Measurements from ENCODE around the gene FBXO27.

Gene FBXO27

GRCh38 chr19:39032063-39032918 lies at the start of gene FBXO27:
TSS of gene FBXO27 (minus strand) at chr19:39032549. CDS start at chr19:39032227, 322 bp downstream.
- Histone ChIP-seq H3K9ac (ENCODE audit: low read length) (peak within 1 kb of the TSS; percentile 95), H3K4me3 (ENCODE audit: low read length) (peak within 1 kb of the TSS; percentile 91), H3K36me3 (replicated peaks; ENCODE audit: low read depth, low read length) (peaks cover 14% of the 10 kb centered on the region), H3K4me1 (ENCODE audit: low read length) (peaks cover 23% of the 10 kb centered on the region), H2AFZ (ENCODE audit: low read depth, low read length) (peak within 1 kb of the TSS; percentile 39; the same call in 1 of the 2 replicates), H3K27ac (ENCODE audit: low read length) (peak within 1 kb of the TSS; percentile 53), H3K9me3 (ENCODE audit: insufficient read depth, low read length) (peaks cover 4% of the 10 kb centered on the region; the same call in 1 of the 2 replicates), H3K4me2 (ENCODE audit: low read length) (peak within 1 kb of the TSS; percentile 100), H3K27me3 (ENCODE audit: low read depth, low read length) (no peaks in the 10 kb centered on the region), H4K20me1 (ENCODE audit: insufficient read depth, low read length) (no peaks in the 10 kb centered on the region), H3K79me2 (ENCODE audit: low read length) (peaks cover 10% of the 10 kb centered on the region; the same call in 1 of the 2 replicates)
- no peak for TF ChIP-seq EZH2phosphoT487 (IDR thresholded peaks at IDR 0.05; ENCODE audit: low read depth)

- H3K4me1 ChIP-seq (ENCODE audit: low read length), result peaks cover 4% of the 10 kb centered on the region; the same call in 1 of the 2 replicates
Observed at GRCh38 chr19:39080431-39080830, 48.1 kb upstream of the FBXO27 start.

GRCh38 chr19:39078436-39079200 lies 46.3 kb upstream of the FBXO27 start:
- no peak for TF ChIP-seq CTCF (IDR thresholded peaks at IDR 0.05; ENCODE audit: low read depth, low read length)
- TF ChIP-seq EZH2phosphoT487 (IDR thresholded peaks at IDR 0.05; ENCODE audit: low read depth), result no peak
- H3K9ac ChIP-seq (ENCODE audit: low read length), result no peak overlapping the region

More at GRCh38 chr19:39080431-39080830, 48.1 kb upstream of the FBXO27 start:
- no peak overlapping the region for H3K4me2 ChIP-seq (ENCODE audit: low read length)
- H3K79me2 ChIP-seq (ENCODE audit: low read length), result no peaks in the 10 kb centered on the region
- no peak overlapping the region for H3K9ac ChIP-seq (ENCODE audit: low read length)
- no peak for TF ChIP-seq CTCF (IDR thresholded peaks at IDR 0.05; ENCODE audit: low read depth, low read length)
- TF ChIP-seq EZH2phosphoT487 (IDR thresholded peaks at IDR 0.05; ENCODE audit: low read depth), result no peak
- no peaks in the 10 kb centered on the region for H3K9me3 ChIP-seq (ENCODE audit: insufficient read depth, low read length)
- no peak overlapping the region for H2AFZ ChIP-seq (ENCODE audit: low read depth, low read length)
- no peaks in the 10 kb centered on the region for H3K36me3 ChIP-seq (replicated peaks; ENCODE audit: low read depth, low read length)
- peaks cover 13% of the 10 kb centered on the region for H3K27me3 ChIP-seq (ENCODE audit: low read depth, low read length)
- H3K4me3 ChIP-seq (ENCODE audit: low read length), result no peak overlapping the region
- no peaks in the 10 kb centered on the region for H4K20me1 ChIP-seq (ENCODE audit: insufficient read depth, low read length)
- H3K27ac ChIP-seq (ENCODE audit: low read length), result no peak overlapping the region

GRCh38 chr19:39077323-39077722 lies 45.0 kb upstream of the FBXO27 start:
- Histone ChIP-seq H3K4me3 (ENCODE audit: low read length) (no peak overlapping the region), H2AFZ (ENCODE audit: low read depth, low read length) (no peak overlapping the region), H3K4me1 (ENCODE audit: low read length) (peaks cover 4% of the 10 kb centered on the region; the same call in 1 of the 2 replicates), H3K27me3 (ENCODE audit: low read depth, low read length) (peaks cover 9% of the 10 kb centered on the region; the same call in 1 of the 2 replicates), H3K9me3 (ENCODE audit: insufficient read depth, low read length) (no peaks in the 10 kb centered on the region), H3K9ac (ENCODE audit: low read length) (no peak overlapping the region), H3K27ac (ENCODE audit: low read length) (no peak overlapping the region), H3K79me2 (ENCODE audit: low read length) (no peaks in the 10 kb centered on the region), H3K36me3 (replicated peaks; ENCODE audit: low read depth, low read length) (no peaks in the 10 kb centered on the region), H3K4me2 (ENCODE audit: low read length) (no peak overlapping the region), H4K20me1 (ENCODE audit: insufficient read depth, low read length) (no peaks in the 10 kb centered on the region)
- TF ChIP-seq EZH2phosphoT487 (IDR thresholded peaks at IDR 0.05; ENCODE audit: low read depth), result no peak
- no peak for TF ChIP-seq CTCF (IDR thresholded peaks at IDR 0.05; ENCODE audit: low read depth, low read length)

More at GRCh38 chr19:39078436-39079200, 46.3 kb upstream of the FBXO27 start:
- Histone ChIP-seq H4K20me1 (ENCODE audit: insufficient read depth, low read length) (no peaks in the 10 kb centered on the region), H3K27ac (ENCODE audit: low read length) (no peak overlapping the region), H3K79me2 (ENCODE audit: low read length) (no peaks in the 10 kb centered on the region), H2AFZ (ENCODE audit: low read depth, low read length) (no peak overlapping the region), H3K4me1 (ENCODE audit: low read length) (peaks cover 4% of the 10 kb centered on the region; the same call in 1 of the 2 replicates), H3K36me3 (replicated peaks; ENCODE audit: low read depth, low read length) (no peaks in the 10 kb centered on the region), H3K27me3 (ENCODE audit: low read depth, low read length) (peaks cover 9% of the 10 kb centered on the region; the same call in 1 of the 2 replicates), H3K4me3 (ENCODE audit: low read length) (no peak overlapping the region), H3K4me2 (ENCODE audit: low read length) (no peak overlapping the region), H3K9me3 (ENCODE audit: insufficient read depth, low read length) (no peaks in the 10 kb centered on the region)
